HepG2 (cell line): ENCODE results near the gene CYP4A22. TPM values are rescaled to one million over a fixed set of nuclear protein-coding genes. Genes with fewer than 3 reads are reported as not detected.

Source experiments
- CHD2 ChIP-seq: IDR thresholded peaks from 2 replicates; pipeline ENCODE4 v1.6.1; 2011; ENCODE audit warnings: low read depth, low read length, improper control_type of control experiment
- FLYWCH1 ChIP-seq: sonication (generic); formaldehyde crosslinking; IDR thresholded peaks from 2 replicates; pipeline ENCODE4 v1.8.1; 2023; ENCODE audit warnings: mild to moderate bottlenecking, missing genetic modification reagents
- MLLT10 ChIP-seq: sonication (generic); formaldehyde crosslinking; IDR thresholded peaks from 2 replicates; pipeline ENCODE4 v1.4.0; 2020; ENCODE audit warnings: missing genetic modification reagents
- MTF1 ChIP-seq: sonication (generic); formaldehyde crosslinking; IDR thresholded peaks from 2 replicates; pipeline ENCODE4 v1.5.0; 2020; ENCODE audit warnings: missing genetic modification reagents
- POLR2AphosphoS5 ChIP-seq: IDR thresholded peaks from 2 replicates; pipeline ENCODE4 v1.6.1; 2012; ENCODE audit warnings: low read depth, low read length
- SMAD9 ChIP-seq: sonication (generic); formaldehyde crosslinking; IDR thresholded peaks from 2 replicates; pipeline ENCODE4 v1.5.1; 2020; ENCODE audit warnings: mild to moderate bottlenecking, missing genetic modification reagents
- ZFP36 ChIP-seq: fragments of 150-350 bp; IDR thresholded peaks from 2 replicates; pipeline ENCODE4 v1.6.1; 2018; ENCODE audit warnings: borderline replicate concordance, low read length, low read depth; ENCODE audit not compliant: partially characterized antibody
- ZNF276 ChIP-seq: sonication (generic); formaldehyde crosslinking; IDR thresholded peaks from 2 replicates; pipeline ENCODE4 v1.4.0; 2020; ENCODE audit warnings: mild to moderate bottlenecking, low read depth, missing genetic modification reagents
- ZNF326 ChIP-seq: sonication (generic); formaldehyde crosslinking; IDR thresholded peaks from 2 replicates; pipeline ENCODE4 v1.4.0; 2020; ENCODE audit warnings: missing genetic modification reagents, borderline replicate concordance
- ZNF431 ChIP-seq: sonication (generic); formaldehyde crosslinking; IDR thresholded peaks from 2 replicates; pipeline ENCODE4 v1.9.0; 2022; ENCODE audit warnings: missing genetic modification reagents, low read depth, mild to moderate bottlenecking, borderline replicate concordance
- ZNF460 ChIP-seq: sonication (generic); formaldehyde crosslinking; IDR thresholded peaks from 2 replicates; pipeline ENCODE4 v1.5.1; 2020; ENCODE audit warnings: missing genetic modification reagents, mild to moderate bottlenecking, borderline replicate concordance
- ZNF512B ChIP-seq: sonication (generic); formaldehyde crosslinking; IDR thresholded peaks from 2 replicates; pipeline ENCODE4 v1.5.1; 2020; ENCODE audit warnings: missing genetic modification reagents, mild to moderate bottlenecking, borderline replicate concordance
- ZNF572 ChIP-seq: sonication (generic); formaldehyde crosslinking; IDR thresholded peaks from 2 replicates; pipeline ENCODE4 v1.5.1; 2020; ENCODE audit warnings: mild to moderate bottlenecking, missing genetic modification reagents
- ZNF687 ChIP-seq: sonication (generic); formaldehyde crosslinking; IDR thresholded peaks from 2 replicates; pipeline ENCODE4 v1.5.1; 2020; ENCODE audit warnings: mild to moderate bottlenecking, missing genetic modification reagents, moderate library complexity
- ZNF724P ChIP-seq: sonication (generic); formaldehyde crosslinking; IDR thresholded peaks from 2 replicates; pipeline ENCODE4 v1.8.0; 2022; ENCODE audit warnings: missing genetic modification reagents, borderline replicate concordance
- ZNF850 ChIP-seq: sonication (generic); formaldehyde crosslinking; conservative IDR thresholded peaks from 2 replicates; pipeline ENCODE4 v1.9.0; 2021; ENCODE audit warnings: mild to moderate bottlenecking, missing genetic modification reagents
- ZSCAN22 ChIP-seq: sonication (generic); formaldehyde crosslinking; IDR thresholded peaks from 2 replicates; pipeline ENCODE4 v1.4.0; 2020; ENCODE audit warnings: mild to moderate bottlenecking, missing genetic modification reagents
- polyA plus RNA-seq, 8 experiments: library from polyadenylated mRNA; depleted of rRNA in 3 of 8; stranded (reverse) in 7 of 8; unstranded in 1 of 8; fragments of >200 nt; fragmentation: Illumina TruSeq in 4 of 8; extraction: Trizol in 4 of 8; gene quantifications; 2 replicates each; pipeline versions ENCODE4 v1.2.1 to v1.2.3, GENCODE V29; 2011 to 2016; ENCODE audit warnings: low read depth in 4 of 8, missing spikeins in 1 of 8, mixed read lengths in 1 of 8; ENCODE audit not compliant: insufficient read depth in 1 of 8
- total RNA-seq, 5 experiments: library from RNA; depleted of rRNA; stranded (reverse); fragments of >200 nt; fragmentation: Illumina TruSeq; extraction: Trizol; gene quantifications; 2 replicates each; pipeline ENCODE4 v1.2.3, GENCODE V29; 2016; ENCODE audit warnings: low read depth in 1 of 5
- TF ChIP-seq, protein P1 (sequence below): sonication (generic); formaldehyde crosslinking; IDR thresholded peaks from 2 replicates; pipeline ENCODE4 v1.4.0; 2020; ENCODE audit warnings: missing genetic modification reagents, mild to moderate bottlenecking, borderline replicate concordance

CYP4A22 gene
- total and polyA plus RNA-seq, 2 of the 13 experiments (the other 11 are each of a cell fraction or from before 2014, with no cell fraction given) = not detected

GRCh38 chr1:47179017-47179987 is 42.1 kb downstream of the CYP4A22 start (continued):
- TF ChIP-seq ZNF276 (CRISPR knock-in tag) (no peak), FLYWCH1 (CRISPR knock-in tag) (no peak), ZNF460 (CRISPR knock-in tag) (no peak), ZNF512B (CRISPR knock-in tag) (0 out of 2 replicates have a peak, but pooled peaks have one; percentile 68), MLLT10 (CRISPR knock-in tag) (no peak), ZNF326 (CRISPR knock-in tag) (no peak), MTF1 (CRISPR knock-in tag) (no peak), CHD2 (no peak), ZNF850 (CRISPR knock-in tag) (no peak), ZNF572 (CRISPR knock-in tag) (peak; percentile 54; the same call in 1 of the 2 replicates), SMAD9 (no peak), ZSCAN22 (CRISPR knock-in tag) (no peak), ZNF687 (CRISPR knock-in tag) (peak; percentile 86), ZNF724P (CRISPR knock-in tag) (no peak), POLR2AphosphoS5 (peak; percentile 33; the same call in 1 of the 2 replicates), ZFP36 (no peak), ZNF431 (CRISPR knock-in tag) (no peak)
- TF ChIP-seq, protein P1, sequence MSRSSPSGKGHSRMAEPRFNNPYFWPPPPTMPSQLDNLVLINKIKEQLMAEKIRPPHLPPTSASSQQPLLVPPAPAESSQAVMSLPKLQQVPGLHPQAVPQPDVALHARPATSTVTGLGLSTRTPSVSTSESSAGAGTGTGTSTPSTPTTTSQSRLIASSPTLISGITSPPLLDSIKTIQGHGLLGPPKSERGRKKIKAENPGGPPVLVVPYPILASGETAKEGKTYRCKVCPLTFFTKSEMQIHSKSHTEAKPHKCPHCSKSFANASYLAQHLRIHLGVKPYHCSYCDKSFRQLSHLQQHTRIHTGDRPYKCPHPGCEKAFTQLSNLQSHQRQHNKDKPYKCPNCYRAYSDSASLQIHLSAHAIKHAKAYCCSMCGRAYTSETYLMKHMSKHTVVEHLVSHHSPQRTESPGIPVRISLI = peak; percentile 40; the same call in 1 of the 2 replicates
